HepG2 (cell line): ENCODE data around the gene HEXIM1. TPM values are rescaled to one million over a fixed set of nuclear protein-coding genes. Genes with fewer than 3 reads are reported as not detected.

Source experiments
- CREBL2 ChIP-seq: sonication (generic); formaldehyde crosslinking; IDR thresholded peaks from 2 replicates; pipeline ENCODE4 v1.8.1; 2023; ENCODE audit warnings: missing genetic modification reagents, mild to moderate bottlenecking, borderline replicate concordance
- GLMP ChIP-seq: sonication (generic); formaldehyde crosslinking; IDR thresholded peaks from 2 replicates; pipeline ENCODE4 v1.9.0; 2021; ENCODE audit warnings: missing genetic modification reagents, mild to moderate bottlenecking, borderline replicate concordance
- KDM2A ChIP-seq: sonication (generic); formaldehyde crosslinking; IDR thresholded peaks from 2 replicates; pipeline ENCODE4 v1.4.0; 2020; ENCODE audit warnings: low read depth, missing genetic modification reagents, borderline replicate concordance
- NFKB2 ChIP-seq: sonication (generic); formaldehyde crosslinking; IDR thresholded peaks from 2 replicates; pipeline ENCODE4 v1.4.0; 2020; ENCODE audit warnings: missing genetic modification reagents, borderline replicate concordance
- NR1H2 ChIP-seq: sonication (generic); formaldehyde crosslinking; IDR thresholded peaks from 2 replicates; pipeline ENCODE4 v1.8.1; 2022; ENCODE audit warnings: low read depth, missing genetic modification reagents, borderline replicate concordance
- NR2F2 ChIP-seq: IDR thresholded peaks from 2 replicates; pipeline ENCODE4 v1.6.1; 2012; ENCODE audit warnings: low read depth, inconsistent platforms, borderline replicate concordance
- PCBP2 ChIP-seq: fragments of 200-400 bp; formaldehyde crosslinking; optimal IDR thresholded peaks from 2 replicates; pipeline ENCODE3; 2018; ENCODE audit warnings: low read length, low read depth; ENCODE audit not compliant: poor library complexity, severe bottlenecking
- SIX4 ChIP-seq: sonication (generic); formaldehyde crosslinking; IDR thresholded peaks from 2 replicates; pipeline ENCODE4 v1.4.0; 2020; ENCODE audit warnings: missing genetic modification reagents
- SP2 ChIP-seq: sonication (generic); formaldehyde crosslinking; IDR thresholded peaks from 2 replicates; pipeline ENCODE4 v1.5.1; 2020; ENCODE audit warnings: mild to moderate bottlenecking, missing genetic modification reagents
- TFDP1 ChIP-seq: IDR thresholded peaks from 2 replicates; pipeline ENCODE4 v1.6.1; 2016; ENCODE audit warnings: missing compliant biosample characterization, missing genetic modification reagents, borderline replicate concordance
- TSC22D2 ChIP-seq: sonication (generic); formaldehyde crosslinking; IDR thresholded peaks from 2 replicates; pipeline ENCODE4 v1.5.1; 2020; ENCODE audit warnings: missing genetic modification reagents, mild to moderate bottlenecking, borderline replicate concordance
- ZC3H4 ChIP-seq: sonication (generic); formaldehyde crosslinking; IDR thresholded peaks from 2 replicates; pipeline ENCODE4 v1.4.0; 2020; ENCODE audit warnings: missing genetic modification reagents, borderline replicate concordance
- ZFP1 ChIP-seq: IDR thresholded peaks from 2 replicates; pipeline ENCODE4 v1.6.1; 2016
- ZMYM2 ChIP-seq: sonication (generic); formaldehyde crosslinking; IDR thresholded peaks from 2 replicates; pipeline ENCODE4 v1.8.0; 2022; ENCODE audit warnings: mild to moderate bottlenecking, missing genetic modification reagents
- ZNF20 ChIP-seq: sonication (generic); formaldehyde crosslinking; IDR thresholded peaks from 2 replicates; pipeline ENCODE4 v1.4.0; 2020; ENCODE audit warnings: mild to moderate bottlenecking, moderate library complexity, missing genetic modification reagents
- ZNF263 ChIP-seq: sonication (generic); formaldehyde crosslinking; IDR thresholded peaks from 2 replicates; pipeline ENCODE4 v1.4.0; 2020; ENCODE audit warnings: missing genetic modification reagents
- ZNF431 ChIP-seq: sonication (generic); formaldehyde crosslinking; IDR thresholded peaks from 2 replicates; pipeline ENCODE4 v1.9.0; 2022; ENCODE audit warnings: missing genetic modification reagents, low read depth, mild to moderate bottlenecking, borderline replicate concordance
- ZNF44 ChIP-seq: sonication (generic); formaldehyde crosslinking; IDR thresholded peaks from 2 replicates; pipeline ENCODE4 v1.5.1; 2020; ENCODE audit warnings: mild to moderate bottlenecking, missing genetic modification reagents
- ZNF780A ChIP-seq: sonication (generic); formaldehyde crosslinking; IDR thresholded peaks from 2 replicates; pipeline ENCODE4 v1.8.0; 2022; ENCODE audit warnings: mild to moderate bottlenecking, missing genetic modification reagents, moderate library complexity
- ZNF782 ChIP-seq: sonication (generic); formaldehyde crosslinking; IDR thresholded peaks from 2 replicates; pipeline ENCODE4 v1.4.0; 2020; ENCODE audit warnings: missing genetic modification reagents, mild to moderate bottlenecking, borderline replicate concordance
- ZNF792 ChIP-seq: IDR thresholded peaks from 2 replicates; pipeline ENCODE4 v1.6.1; 2016
- polyA plus RNA-seq, 8 experiments: library from polyadenylated mRNA; depleted of rRNA in 3 of 8; stranded (reverse) in 7 of 8; unstranded in 1 of 8; fragments of >200 nt; fragmentation: Illumina TruSeq in 4 of 8; extraction: Trizol in 4 of 8; gene quantifications; 2 replicates each; pipeline versions ENCODE4 v1.2.1 to v1.2.3, GENCODE V29; 2011 to 2016; ENCODE audit warnings: low read depth in 4 of 8, missing spikeins in 1 of 8, mixed read lengths in 1 of 8; ENCODE audit not compliant: insufficient read depth in 1 of 8
- total RNA-seq, 5 experiments: library from RNA; depleted of rRNA; stranded (reverse); fragments of >200 nt; fragmentation: Illumina TruSeq; extraction: Trizol; gene quantifications; 2 replicates each; pipeline ENCODE4 v1.2.3, GENCODE V29; 2016; ENCODE audit warnings: low read depth in 1 of 5
- TF ChIP-seq, protein P1 (sequence below), 2 experiments: sonication (generic) in 1 of 2; formaldehyde crosslinking in 1 of 2; IDR thresholded peaks; 2 replicates each; pipeline versions ENCODE4 v1.6.1 to v1.9.0; 2014 to 2022; ENCODE audit warnings: antibody characterized with exemption in 1 of 2, borderline replicate concordance in 1 of 2, inconsistent platforms in 1 of 2, low read depth in 1 of 2, missing genetic modification reagents in 1 of 2

HEXIM1 gene
- total and polyA plus RNA-seq, 2 of the 13 experiments (the other 11 are each of a cell fraction or from before 2014, with no cell fraction given): 10.5 to 16.6 TPM

- no peak for TF ChIP-seq TFDP1 (CRISPR knock-in tag)
- no peak; the same call in 1 of the 2 replicates for TF ChIP-seq ZNF792 (CRISPR knock-in tag)
- peak; percentile 18 for TF ChIP-seq KDM2A (CRISPR knock-in tag)
- no peak for TF ChIP-seq SP2
- TF ChIP-seq ZNF431 (CRISPR knock-in tag): no peak; the same call in 1 of the 2 replicates
- TF ChIP-seq ZNF20 (CRISPR knock-in tag): no peak
- TF ChIP-seq, protein P1, sequence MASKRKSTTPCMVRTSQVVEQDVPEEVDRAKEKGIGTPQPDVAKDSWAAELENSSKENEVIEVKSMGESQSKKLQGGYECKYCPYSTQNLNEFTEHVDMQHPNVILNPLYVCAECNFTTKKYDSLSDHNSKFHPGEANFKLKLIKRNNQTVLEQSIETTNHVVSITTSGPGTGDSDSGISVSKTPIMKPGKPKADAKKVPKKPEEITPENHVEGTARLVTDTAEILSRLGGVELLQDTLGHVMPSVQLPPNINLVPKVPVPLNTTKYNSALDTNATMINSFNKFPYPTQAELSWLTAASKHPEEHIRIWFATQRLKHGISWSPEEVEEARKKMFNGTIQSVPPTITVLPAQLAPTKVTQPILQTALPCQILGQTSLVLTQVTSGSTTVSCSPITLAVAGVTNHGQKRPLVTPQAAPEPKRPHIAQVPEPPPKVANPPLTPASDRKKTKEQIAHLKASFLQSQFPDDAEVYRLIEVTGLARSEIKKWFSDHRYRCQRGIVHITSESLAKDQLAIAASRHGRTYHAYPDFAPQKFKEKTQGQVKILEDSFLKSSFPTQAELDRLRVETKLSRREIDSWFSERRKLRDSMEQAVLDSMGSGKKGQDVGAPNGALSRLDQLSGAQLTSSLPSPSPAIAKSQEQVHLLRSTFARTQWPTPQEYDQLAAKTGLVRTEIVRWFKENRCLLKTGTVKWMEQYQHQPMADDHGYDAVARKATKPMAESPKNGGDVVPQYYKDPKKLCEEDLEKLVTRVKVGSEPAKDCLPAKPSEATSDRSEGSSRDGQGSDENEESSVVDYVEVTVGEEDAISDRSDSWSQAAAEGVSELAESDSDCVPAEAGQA (IDR thresholded peaks at IDR 0.05; ENCODE audit: low read depth): no peak; the same call in 1 of the 2 replicates
- TF ChIP-seq, protein P1 (CRISPR knock-in tag; IDR thresholded peaks at IDR 0.05; ENCODE audit: borderline replicate concordance): no peak
- no peak for TF ChIP-seq PCBP2
- no peak for TF ChIP-seq TSC22D2
- TF ChIP-seq ZNF782 (CRISPR knock-in tag): 0 out of 2 replicates have a peak, but pooled peaks have one; percentile 68
- no peak for TF ChIP-seq ZMYM2 (CRISPR knock-in tag)
- TF ChIP-seq ZNF263 (CRISPR knock-in tag): no peak
- TF ChIP-seq ZNF780A (CRISPR knock-in tag): no peak
- no peak for TF ChIP-seq NR1H2
- TF ChIP-seq ZC3H4 (CRISPR knock-in tag): peak; percentile 73
- TF ChIP-seq ZNF44 (CRISPR knock-in tag): no peak
- 0 out of 2 replicates have a peak, but pooled peaks have one; percentile 7 for TF ChIP-seq ZFP1 (CRISPR knock-in tag)
- no peak for TF ChIP-seq SIX4 (CRISPR knock-in tag)
- no peak for TF ChIP-seq NR2F2
- TF ChIP-seq NFKB2 (CRISPR knock-in tag): no peak; the same call in 1 of the 2 replicates
- no peak for TF ChIP-seq GLMP (CRISPR knock-in tag)
- TF ChIP-seq CREBL2: no peak
Observed at GRCh38 chr17:45146890-45147580, 1.2 kb upstream of the HEXIM1 start (continued).
